SU-DHL-6 (cell line): Measurements from ENCODE around the gene PLEKHA5.

Experiments
- EZH2phosphoT487 ChIP-seq: fragments of 200-600 bp; sonication (generic), shearing (Covaris generic); conservative IDR thresholded peaks from 2 replicates; pipeline ENCODE4 v1.6.1; 2018; ENCODE audit warnings: mild to moderate bottlenecking, antibody characterized with exemption, low read length, moderate library complexity, mixed read lengths
- TF ChIP-seq, protein P1 (sequence below): fragments of 200-600 bp; sonication (generic); IDR thresholded peaks from one replicate; pipeline ENCODE4 v1.5.1; 2017; ENCODE audit warnings: antibody characterized with exemption, mild to moderate bottlenecking, low read length, moderate library complexity; ENCODE audit not compliant: insufficient read depth, poor library complexity, severe bottlenecking

DNA sequence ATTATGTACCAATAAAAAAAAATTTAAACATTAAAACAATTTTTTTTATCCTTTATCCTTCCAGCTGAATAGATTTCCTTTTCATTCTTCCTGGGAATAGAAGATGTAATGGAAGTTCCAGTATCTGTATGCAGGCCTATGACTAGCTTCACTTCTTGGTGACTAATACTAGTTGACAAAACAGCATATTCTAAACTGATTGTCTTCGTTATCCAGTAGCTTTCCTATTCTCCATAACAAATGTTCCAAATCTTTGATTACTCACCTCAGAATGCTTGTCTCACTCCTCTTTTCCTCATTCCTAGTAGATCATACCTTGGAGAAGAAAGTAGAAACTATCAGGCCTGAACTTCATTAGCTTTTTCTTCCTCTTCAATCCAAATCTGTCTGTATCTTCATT is 70.7 kb downstream of the PLEKHA5 start:
- TF ChIP-seq, protein P1, sequence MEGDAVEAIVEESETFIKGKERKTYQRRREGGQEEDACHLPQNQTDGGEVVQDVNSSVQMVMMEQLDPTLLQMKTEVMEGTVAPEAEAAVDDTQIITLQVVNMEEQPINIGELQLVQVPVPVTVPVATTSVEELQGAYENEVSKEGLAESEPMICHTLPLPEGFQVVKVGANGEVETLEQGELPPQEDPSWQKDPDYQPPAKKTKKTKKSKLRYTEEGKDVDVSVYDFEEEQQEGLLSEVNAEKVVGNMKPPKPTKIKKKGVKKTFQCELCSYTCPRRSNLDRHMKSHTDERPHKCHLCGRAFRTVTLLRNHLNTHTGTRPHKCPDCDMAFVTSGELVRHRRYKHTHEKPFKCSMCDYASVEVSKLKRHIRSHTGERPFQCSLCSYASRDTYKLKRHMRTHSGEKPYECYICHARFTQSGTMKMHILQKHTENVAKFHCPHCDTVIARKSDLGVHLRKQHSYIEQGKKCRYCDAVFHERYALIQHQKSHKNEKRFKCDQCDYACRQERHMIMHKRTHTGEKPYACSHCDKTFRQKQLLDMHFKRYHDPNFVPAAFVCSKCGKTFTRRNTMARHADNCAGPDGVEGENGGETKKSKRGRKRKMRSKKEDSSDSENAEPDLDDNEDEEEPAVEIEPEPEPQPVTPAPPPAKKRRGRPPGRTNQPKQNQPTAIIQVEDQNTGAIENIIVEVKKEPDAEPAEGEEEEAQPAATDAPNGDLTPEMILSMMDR, result no peak
- TF ChIP-seq EZH2phosphoT487, result no peak
